ENCODE data around the gene GPR32.
"Not testable (repeated sequence)": the region's sequence is repeated elsewhere in the genome, so short reads cannot be mapped to it uniquely, and the experiment has no call there.

Gene GPR32

GRCh38 chr19:50729894-50730293, 40.4 kb upstream of the GPR32 start:
- Histone ChIP-seq H3K4me1 (ENCODE audit: control insufficient read depth in 1 of 2, insufficient read depth in 2 of 2, low read length in 2 of 2) (peaks cover 0 to 18% of the 10 kb centered on the region in 2 donors), H3K27me3 (ENCODE audit: low read depth, low read length) (no peaks in the 10 kb centered on the region), H3K4me3 (ENCODE audit: low read depth in 1 of 2, low read length in 2 of 2) (no peak overlapping the region), H3K9me3 (ENCODE audit: control insufficient read depth in 1 of 2, low read length in 2 of 2) (no peaks in the 10 kb centered on the region), H3K27ac (ENCODE audit: low read length) (no peak overlapping the region), H3K36me3 (ENCODE audit: control insufficient read depth in 1 of 2, insufficient read depth in 2 of 2, low read length in 2 of 2) (no peaks in the 10 kb centered on the region)

- no peak overlapping the region for H3K27ac ChIP-seq (ENCODE audit: low read length)
- no peak overlapping the region for H3K4me3 ChIP-seq (ENCODE audit: low read depth in 1 of 2, low read length in 2 of 2)
- no peaks in the 10 kb centered on the region for H3K27me3 ChIP-seq (ENCODE audit: low read depth, low read length)
Observed at GRCh38 chr19:50735869-50736268, 34.4 kb upstream of the GPR32 start.

GRCh38 chr19:50736338-50736737, 33.9 kb upstream of the GPR32 start:
- no peaks in the 10 kb centered on the region for H3K4me1 ChIP-seq (ENCODE audit: control insufficient read depth in 1 of 2, insufficient read depth in 2 of 2, low read length in 2 of 2)
- H3K9me3 ChIP-seq (ENCODE audit: control insufficient read depth in 1 of 2, low read length in 2 of 2) = no peaks in the 10 kb centered on the region
- H3K4me3 ChIP-seq (ENCODE audit: low read depth in 1 of 2, low read length in 2 of 2) = no peak overlapping the region
- H3K27ac ChIP-seq (ENCODE audit: low read length) = no peak overlapping the region
- H3K36me3 ChIP-seq (ENCODE audit: control insufficient read depth in 1 of 2, insufficient read depth in 2 of 2, low read length in 2 of 2) = no peaks in the 10 kb centered on the region
- H3K27me3 ChIP-seq (ENCODE audit: low read depth, low read length) = no peaks in the 10 kb centered on the region

More at GRCh38 chr19:50735869-50736268, 34.4 kb upstream of the GPR32 start:
- Histone ChIP-seq H3K36me3 (ENCODE audit: control insufficient read depth in 1 of 2, insufficient read depth in 2 of 2, low read length in 2 of 2) (no peaks in the 10 kb centered on the region), H3K4me1 (ENCODE audit: control insufficient read depth in 1 of 2, insufficient read depth in 2 of 2, low read length in 2 of 2) (no peaks in the 10 kb centered on the region), H3K9me3 (ENCODE audit: control insufficient read depth in 1 of 2, low read length in 2 of 2) (no peaks in the 10 kb centered on the region)

- Histone ChIP-seq H3K4me1 (ENCODE audit: control insufficient read depth in 1 of 2, insufficient read depth in 2 of 2, low read length in 2 of 2) (no peaks in the 10 kb centered on the region), H3K9me3 (ENCODE audit: control insufficient read depth in 1 of 2, low read length in 2 of 2) (no peaks in the 10 kb centered on the region), H3K36me3 (ENCODE audit: control insufficient read depth in 1 of 2, insufficient read depth in 2 of 2, low read length in 2 of 2) (no peaks in the 10 kb centered on the region), H3K4me3 (ENCODE audit: low read depth in 1 of 2, low read length in 2 of 2) (no peak overlapping the region), H3K27ac (ENCODE audit: low read length) (no peak overlapping the region), H3K27me3 (ENCODE audit: low read depth, low read length) (no peaks in the 10 kb centered on the region)
Observed at GRCh38 chr19:50739132-50739913, 30.9 kb upstream of the GPR32 start.

GRCh38 chr19:50739914-50740426, 30.3 kb upstream of the GPR32 start:
- Histone ChIP-seq H3K27me3 (ENCODE audit: low read depth, low read length) (no peaks in the 10 kb centered on the region), H3K9me3 (ENCODE audit: control insufficient read depth in 1 of 2, low read length in 2 of 2) (no peaks in the 10 kb centered on the region), H3K36me3 (ENCODE audit: control insufficient read depth in 1 of 2, insufficient read depth in 2 of 2, low read length in 2 of 2) (no peaks in the 10 kb centered on the region), H3K27ac (ENCODE audit: low read length) (no peak overlapping the region), H3K4me1 (ENCODE audit: control insufficient read depth in 1 of 2, insufficient read depth in 2 of 2, low read length in 2 of 2) (no peaks in the 10 kb centered on the region), H3K4me3 (ENCODE audit: low read depth in 1 of 2, low read length in 2 of 2) (no peak overlapping the region)

DNA sequence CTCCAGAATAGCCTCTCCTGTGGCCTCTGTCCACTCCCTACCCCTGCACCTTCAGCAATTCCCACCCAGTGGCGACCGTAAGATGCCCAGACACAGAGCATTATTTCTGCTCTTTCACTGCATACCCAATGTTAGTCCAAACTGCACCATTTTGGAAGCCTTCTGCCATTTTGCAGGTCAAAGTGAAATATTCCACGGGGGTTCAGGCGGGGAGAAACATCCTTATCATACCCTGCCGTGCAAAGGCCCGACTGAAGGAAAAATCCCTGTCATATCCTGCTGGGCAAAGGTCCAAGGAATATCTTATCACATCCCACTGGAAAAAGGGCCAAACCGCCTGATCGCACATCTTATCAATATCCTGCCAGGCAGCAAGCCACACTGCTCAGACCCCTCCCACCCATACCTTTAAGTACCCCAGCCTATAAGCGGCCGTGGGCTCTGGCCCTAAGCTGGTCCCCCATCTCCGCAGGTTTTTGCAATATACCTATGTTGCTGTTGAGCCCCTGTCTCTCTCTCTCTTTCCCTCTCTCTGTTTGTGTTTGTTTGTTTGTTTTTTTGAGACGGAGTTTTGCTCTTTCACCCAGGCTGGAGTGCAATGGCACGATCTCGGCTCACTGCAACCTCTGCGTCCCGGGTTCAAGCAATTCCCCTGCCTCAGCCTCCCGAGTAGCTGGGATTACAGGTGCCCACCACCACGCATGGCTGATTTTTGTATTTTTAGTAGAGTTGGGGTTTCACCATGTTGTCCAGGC, 28.9 kb upstream of the GPR32 start:
- Histone ChIP-seq H3K36me3 (ENCODE audit: control insufficient read depth in 1 of 2, insufficient read depth in 2 of 2, low read length in 2 of 2) (no peaks in the 10 kb centered on the region), H3K4me3 (ENCODE audit: low read depth in 1 of 2, low read length in 2 of 2) (no peak overlapping the region), H3K4me1 (ENCODE audit: control insufficient read depth in 1 of 2, insufficient read depth in 2 of 2, low read length in 2 of 2) (no peaks in the 10 kb centered on the region), H3K27ac (ENCODE audit: low read length) (no peak overlapping the region), H3K27me3 (ENCODE audit: low read depth, low read length) (no peaks in the 10 kb centered on the region), H3K9me3 (ENCODE audit: control insufficient read depth in 1 of 2, low read length in 2 of 2) (no peaks in the 10 kb centered on the region)

DNA sequence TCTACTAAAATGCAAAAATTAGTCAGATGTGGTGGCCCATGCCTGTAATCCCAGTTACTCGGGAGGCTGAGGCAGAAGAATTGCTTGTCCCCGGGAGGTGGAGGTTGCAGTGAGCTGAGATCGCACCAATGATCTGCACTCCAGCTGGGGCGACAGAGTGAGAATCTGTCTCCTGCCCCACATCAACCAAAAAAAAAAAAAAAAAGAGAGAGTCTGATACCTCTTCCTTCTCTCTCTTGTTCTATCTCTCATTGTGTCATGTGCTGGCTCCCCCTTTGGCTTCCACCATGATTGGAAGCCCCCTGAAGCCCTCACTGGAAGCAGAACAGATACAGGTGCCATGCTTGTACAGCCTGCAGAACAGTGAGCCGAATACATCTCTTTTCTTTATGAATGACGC, 26.7 kb upstream of the GPR32 start:
- H3K4me3 ChIP-seq (ENCODE audit: low read depth in 1 of 2, low read length in 2 of 2) = no peak overlapping the region
- no peaks in the 10 kb centered on the region for H3K9me3 ChIP-seq (ENCODE audit: control insufficient read depth in 1 of 2, low read length in 2 of 2)
- H3K36me3 ChIP-seq (ENCODE audit: control insufficient read depth in 1 of 2, insufficient read depth in 2 of 2, low read length in 2 of 2) = no peaks in the 10 kb centered on the region
- no peaks in the 10 kb centered on the region for H3K4me1 ChIP-seq (ENCODE audit: control insufficient read depth in 1 of 2, insufficient read depth in 2 of 2, low read length in 2 of 2)
- H3K27ac ChIP-seq (ENCODE audit: low read length) = no peak overlapping the region
- H3K27me3 ChIP-seq (ENCODE audit: low read depth, low read length) = no peaks in the 10 kb centered on the region

DNA sequence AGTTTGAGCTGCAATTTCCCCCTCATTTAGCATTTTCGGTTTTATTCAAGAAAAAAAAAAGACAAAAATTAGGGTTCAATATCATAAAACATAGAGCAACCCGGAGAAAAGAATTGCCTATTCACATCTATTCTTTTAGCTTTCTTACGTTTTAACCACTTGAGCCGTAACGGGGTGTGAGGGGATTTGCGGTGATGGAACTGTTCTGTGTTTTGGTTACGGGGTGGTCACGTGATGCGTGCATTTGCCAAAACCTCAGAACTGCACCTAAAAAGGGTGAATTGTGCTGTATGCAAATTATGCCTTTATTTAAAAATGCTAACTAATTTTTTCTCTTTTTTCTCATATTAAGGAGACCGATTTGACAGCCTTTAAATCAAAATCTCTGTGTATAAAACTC, 25.0 kb upstream of the GPR32 start:
- H3K4me1 ChIP-seq (ENCODE audit: control insufficient read depth in 1 of 2, insufficient read depth in 2 of 2, low read length in 2 of 2) = no peaks in the 10 kb centered on the region
- no peaks in the 10 kb centered on the region for H3K27me3 ChIP-seq (ENCODE audit: low read depth, low read length)
- no peaks in the 10 kb centered on the region for H3K9me3 ChIP-seq (ENCODE audit: control insufficient read depth in 1 of 2, low read length in 2 of 2)
- H3K4me3 ChIP-seq (ENCODE audit: low read depth in 1 of 2, low read length in 2 of 2) = no peak overlapping the region
- no peak overlapping the region for H3K27ac ChIP-seq (ENCODE audit: low read length)
- no peaks in the 10 kb centered on the region for H3K36me3 ChIP-seq (ENCODE audit: control insufficient read depth in 1 of 2, insufficient read depth in 2 of 2, low read length in 2 of 2)

- H3K9me3 ChIP-seq (ENCODE audit: control insufficient read depth in 1 of 2, low read length in 2 of 2); H3K27me3 ChIP-seq (ENCODE audit: low read depth, low read length); H3K36me3 ChIP-seq (ENCODE audit: control insufficient read depth in 1 of 2, insufficient read depth in 2 of 2, low read length in 2 of 2); H3K4me1 ChIP-seq (ENCODE audit: control insufficient read depth in 1 of 2, insufficient read depth in 2 of 2, low read length in 2 of 2); H3K27ac ChIP-seq (ENCODE audit: low read length); H3K4me3 ChIP-seq (ENCODE audit: low read depth in 1 of 2, low read length in 2 of 2): not testable (repeated sequence)
Observed at GRCh38 chr19:50747141-50747540, 23.1 kb upstream of the GPR32 start.

- Histone ChIP-seq H3K27me3 (ENCODE audit: low read depth, low read length) (no peaks in the 10 kb centered on the region), H3K27ac (ENCODE audit: low read length) (no peak overlapping the region), H3K4me3 (ENCODE audit: low read depth in 1 of 2, low read length in 2 of 2) (no peak overlapping the region), H3K9me3 (ENCODE audit: control insufficient read depth in 1 of 2, low read length in 2 of 2) (no peaks in the 10 kb centered on the region), H3K4me1 (ENCODE audit: control insufficient read depth in 1 of 2, insufficient read depth in 2 of 2, low read length in 2 of 2) (no peaks in the 10 kb centered on the region), H3K36me3 (ENCODE audit: control insufficient read depth in 1 of 2, insufficient read depth in 2 of 2, low read length in 2 of 2) (no peaks in the 10 kb centered on the region)
Observed at GRCh38 chr19:50749490-50749889, 20.8 kb upstream of the GPR32 start.

DNA sequence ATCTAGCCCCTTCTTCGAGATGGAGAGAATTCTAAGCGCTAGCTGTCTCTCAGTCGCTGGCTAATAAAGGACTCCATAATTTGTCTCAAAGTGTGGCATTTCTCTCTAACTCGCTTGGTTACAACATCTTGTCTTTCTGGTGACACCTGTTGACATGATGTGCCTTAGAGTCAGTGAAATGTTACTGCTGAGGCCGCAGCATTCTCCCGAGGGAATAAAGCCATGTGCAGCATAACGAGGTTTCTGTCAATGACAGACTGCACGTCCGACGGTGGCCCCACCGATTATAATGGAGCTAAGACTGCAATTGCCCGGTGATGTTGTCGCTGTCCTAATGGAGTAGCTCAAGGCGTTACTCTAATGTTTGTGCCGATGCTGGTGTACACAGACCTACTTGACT, 20.3 kb upstream of the GPR32 start:
- Histone ChIP-seq H3K36me3 (ENCODE audit: control insufficient read depth in 1 of 2, insufficient read depth in 2 of 2, low read length in 2 of 2) (no peaks in the 10 kb centered on the region), H3K4me1 (ENCODE audit: control insufficient read depth in 1 of 2, insufficient read depth in 2 of 2, low read length in 2 of 2) (no peaks in the 10 kb centered on the region), H3K27ac (ENCODE audit: low read length) (no peak overlapping the region)

More for the DNA sequence above, 20.3 kb upstream of the GPR32 start:
- no peaks in the 10 kb centered on the region for H3K9me3 ChIP-seq (ENCODE audit: control insufficient read depth in 1 of 2, low read length in 2 of 2)
- no peak overlapping the region for H3K4me3 ChIP-seq (ENCODE audit: low read depth in 1 of 2, low read length in 2 of 2)
- H3K27me3 ChIP-seq (ENCODE audit: low read depth, low read length) = no peaks in the 10 kb centered on the region

Measured in muscle layer of duodenum (tissue), 2 donors.